ENCODE results near the gene LARP7.

- no peak for TF ChIP-seq CTCF (IDR thresholded peaks at IDR 0.05)
- no peak for TF ChIP-seq POLR2A (IDR thresholded peaks at IDR 0.05)
- TF ChIP-seq POLR2AphosphoS5 (IDR thresholded peaks at IDR 0.05) = no peak
Measured at GRCh38 chr4:112704322-112704721, 67.4 kb downstream of the LARP7 start.
